ENCODE measurements around the gene ZER1.
A peak's percentile ranks its signal among the peaks of the same experiment; 100 is the strongest.
"Not testable (repeated sequence)": the region's sequence is repeated elsewhere in the genome, so short reads cannot be mapped to it uniquely, and the experiment has no call there.

Gene ZER1

DNA sequence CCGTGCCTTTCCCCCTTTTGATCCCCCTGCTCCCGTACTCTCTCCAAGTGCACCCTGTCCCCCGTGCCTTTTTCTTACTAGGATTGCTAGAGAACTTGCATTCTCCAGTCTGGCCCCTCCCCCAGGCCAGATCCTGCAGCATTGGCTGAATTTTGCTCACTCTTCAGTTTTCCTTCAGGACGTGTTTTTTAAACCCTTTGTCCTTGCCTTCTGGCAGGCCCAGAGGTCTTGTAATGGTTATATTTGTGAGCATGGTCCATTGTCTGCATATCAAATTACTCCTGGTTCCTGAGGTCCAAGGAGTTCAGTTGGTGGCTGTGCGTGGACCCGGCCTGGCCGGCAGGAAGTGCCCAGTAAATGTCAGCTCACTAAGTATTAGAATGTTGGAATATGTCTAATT lies 15.9 kb upstream of the ZER1 start:
- DNase-seq (ENCODE audit: low spot score), result no peak

DNA sequence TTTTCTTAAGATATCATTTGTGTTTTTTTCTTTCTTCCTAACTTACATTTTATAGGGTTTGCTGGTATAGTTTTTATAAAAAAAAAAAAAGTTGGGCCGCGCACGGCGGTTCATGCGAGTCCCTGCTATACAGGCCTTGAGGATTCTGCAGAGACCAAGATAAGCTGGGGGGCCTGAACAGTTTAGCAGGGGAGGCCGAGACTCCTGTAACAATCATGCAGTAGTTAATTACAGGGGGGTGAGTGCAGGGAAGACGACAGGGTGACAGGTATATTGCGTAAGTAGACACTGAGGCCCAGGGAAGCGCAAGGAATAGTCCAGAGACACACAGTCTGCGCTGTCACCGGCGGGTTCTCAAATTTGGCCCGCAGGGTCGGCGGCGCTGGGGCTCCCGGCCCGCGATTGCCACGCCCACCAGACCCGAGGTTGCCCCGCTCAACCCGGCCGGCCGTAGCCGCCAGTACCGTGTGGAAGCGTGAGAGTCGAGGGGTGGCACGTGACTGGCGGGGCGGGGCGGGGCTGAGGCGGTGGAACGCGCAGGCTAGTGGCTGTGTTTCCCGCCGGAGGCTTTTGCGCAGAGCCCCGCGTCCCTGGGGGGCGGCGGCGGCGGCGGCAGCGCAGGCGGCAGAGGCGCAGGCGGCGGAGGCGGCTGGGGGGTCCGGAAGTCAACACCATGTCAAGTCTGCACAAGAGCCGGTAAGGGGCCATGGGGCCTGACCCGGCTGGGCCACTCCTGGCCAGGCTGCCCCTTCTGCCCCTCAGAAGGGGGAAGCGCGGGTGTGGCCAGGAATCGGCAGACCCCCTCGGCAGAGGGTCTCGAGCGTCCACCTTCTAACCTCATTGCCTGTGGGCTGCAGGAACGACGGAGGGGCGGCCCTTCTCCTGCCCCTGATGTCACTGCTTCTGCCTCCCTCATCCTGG lies 15.2 kb upstream of the ZER1 start, which contains the start of gene TBC1D13:
TBC1D13 (plus strand) TSS at position 573 of the 921 bp plus-strand sequence; CDS start at position 674, 101 bp downstream.
- DNase-seq (ENCODE audit: low spot score), result peak; percentile 95

DNA sequence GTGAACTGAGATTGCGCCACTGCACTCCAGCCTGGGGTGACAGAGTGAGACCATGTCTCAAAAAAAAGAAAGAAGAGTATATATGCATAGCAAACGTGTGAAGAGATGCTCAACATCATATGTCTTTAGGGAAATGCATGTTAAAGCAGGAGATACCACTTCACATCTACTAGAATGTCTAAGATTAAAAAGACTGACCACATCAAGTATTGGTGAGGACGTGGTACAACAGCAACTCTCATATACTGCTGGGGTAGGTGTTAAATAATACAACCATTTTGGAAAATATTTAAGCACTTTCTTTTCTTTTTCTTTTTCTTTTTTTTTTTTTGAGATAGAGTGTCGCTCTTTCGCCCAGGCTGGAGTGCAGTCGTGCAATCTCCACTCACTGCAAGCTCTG lies 13.7 kb upstream of the ZER1 start:
- DNase-seq (ENCODE audit: low spot score), result no peak

- no peak for DNase-seq (ENCODE audit: low spot score)
These were observed 10.9 kb upstream of the ZER1 start for GRCh38 chr9:128782669-128783068.

GRCh38 chr9:128781187-128782070 lies 9.7 kb upstream of the ZER1 start:
- no peak for DNase-seq (ENCODE audit: low spot score)

DNA sequence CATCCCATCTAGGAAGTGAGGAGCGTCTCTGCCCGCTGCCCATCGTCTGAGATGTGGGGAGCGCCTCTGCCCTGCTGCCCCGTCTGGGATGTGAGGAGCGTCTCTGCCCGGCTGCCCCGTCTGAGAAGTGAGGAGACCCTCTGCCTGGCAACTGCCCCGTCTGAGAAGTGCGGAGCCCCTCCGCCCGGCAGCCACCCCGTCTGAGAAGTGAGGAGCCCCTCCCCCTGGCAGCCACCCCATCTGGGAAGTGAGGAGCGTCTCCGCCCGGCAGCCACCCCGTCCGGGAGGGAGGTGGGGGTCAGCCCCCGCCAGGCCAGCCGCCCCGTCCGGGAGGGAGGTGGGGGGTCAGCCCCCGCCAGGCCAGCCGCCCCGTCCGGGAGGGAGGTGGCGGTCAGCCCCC lies 8.4 kb upstream of the ZER1 start:
- not testable (repeated sequence) for DNase-seq (ENCODE audit: low spot score)

DNA sequence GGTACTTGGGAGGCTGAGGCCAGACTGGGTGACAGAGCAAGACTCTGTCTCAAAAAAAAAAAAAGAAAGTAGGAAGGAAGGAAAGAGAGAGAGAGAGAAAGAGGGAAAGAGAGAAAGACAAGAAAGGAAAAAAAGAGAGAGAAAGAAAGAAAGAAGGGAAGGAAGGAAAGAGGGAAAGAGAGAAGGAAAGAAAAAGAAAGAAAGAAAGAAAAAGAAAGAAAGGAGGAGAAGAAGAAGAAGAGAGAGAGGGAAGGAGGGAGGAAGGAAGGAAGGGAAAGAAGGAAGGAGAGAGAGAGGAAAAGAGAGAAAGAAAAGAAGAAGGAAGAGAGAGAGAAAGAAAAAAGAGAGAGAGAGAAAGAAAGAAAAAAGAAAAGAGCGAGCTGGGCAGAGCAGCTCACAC lies 3.1 kb upstream of the ZER1 start:
- DNase-seq (ENCODE audit: low spot score), result no peak

DNA sequence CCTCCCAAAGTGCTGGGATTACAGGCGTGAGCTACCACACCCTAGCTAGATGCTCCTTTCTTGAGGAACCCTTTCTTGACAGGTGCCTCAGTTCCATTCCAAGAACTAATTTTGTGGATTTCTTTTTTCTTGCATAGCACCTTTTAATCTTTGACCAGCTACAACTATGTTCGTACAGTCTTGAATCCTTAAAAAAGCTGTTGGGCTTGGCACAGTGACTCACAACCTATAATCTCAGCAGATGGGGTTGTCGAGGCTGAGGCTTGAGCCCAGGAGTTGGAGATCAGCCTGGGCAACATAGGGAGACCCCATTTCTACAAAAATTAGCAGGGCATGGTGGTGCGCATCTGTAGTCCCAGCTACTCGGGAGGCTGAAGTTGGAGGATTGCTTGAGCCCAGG lies 1.3 kb upstream of the ZER1 start:
- no peak for DNase-seq (ENCODE audit: low spot score)

DNA sequence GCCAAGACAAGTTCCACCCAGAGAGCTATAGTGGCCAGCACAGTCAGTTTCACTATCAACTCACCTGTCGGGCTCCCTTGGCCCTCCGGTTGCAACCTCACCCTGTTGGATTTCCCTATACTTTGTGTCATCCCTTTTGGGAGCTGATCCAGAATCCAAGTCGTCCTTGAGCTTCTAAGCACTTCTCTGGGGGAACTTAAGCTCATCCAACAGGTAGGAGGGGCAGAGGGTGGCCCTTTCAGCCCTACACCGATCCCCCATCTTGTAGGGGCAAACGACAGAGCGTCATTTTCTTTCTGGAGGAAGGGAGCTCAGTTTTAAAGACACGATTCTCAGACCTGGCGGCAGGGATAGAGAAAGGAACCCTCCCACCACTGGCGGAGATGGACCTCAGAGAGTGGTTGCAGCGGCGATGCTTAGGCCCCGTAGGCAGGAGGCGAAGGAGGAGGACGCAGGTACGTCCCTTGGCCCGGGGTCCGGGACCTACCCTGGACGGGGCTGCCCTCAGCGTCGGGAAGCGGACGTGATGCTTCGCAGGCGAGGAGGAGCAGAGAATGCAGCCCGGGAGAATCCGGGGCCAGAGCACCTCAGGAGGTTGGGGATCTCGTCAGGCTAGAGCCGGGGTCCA lies 519 bp downstream of the ZER1 start:
- no peak for DNase-seq (ENCODE audit: low spot score)

GRCh38 chr9:128770286-128771030 lies 1.3 kb downstream of the ZER1 start:
- no peak for DNase-seq (ENCODE audit: low spot score)

DNA sequence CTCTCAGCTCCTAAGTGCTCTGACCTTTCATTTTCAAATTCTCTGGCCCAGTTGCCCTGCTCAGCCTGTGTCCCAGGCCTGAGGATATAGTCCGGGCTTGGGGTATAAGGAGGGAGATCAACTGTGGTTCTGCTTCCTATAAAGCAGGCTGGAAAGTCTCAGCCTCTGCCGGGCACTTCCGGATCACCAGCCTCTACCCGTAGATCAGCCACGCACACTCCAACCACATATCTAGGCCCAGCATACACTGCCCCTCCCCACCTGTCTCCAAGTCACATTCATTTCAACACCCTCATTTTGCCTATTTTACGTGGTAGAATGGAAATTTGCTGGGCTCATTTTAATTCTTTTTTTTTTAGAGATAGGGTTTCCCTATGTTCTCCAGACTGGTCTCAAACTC lies 3.1 kb downstream of the ZER1 start:
- DNase-seq (ENCODE audit: low spot score), result no peak

DNA sequence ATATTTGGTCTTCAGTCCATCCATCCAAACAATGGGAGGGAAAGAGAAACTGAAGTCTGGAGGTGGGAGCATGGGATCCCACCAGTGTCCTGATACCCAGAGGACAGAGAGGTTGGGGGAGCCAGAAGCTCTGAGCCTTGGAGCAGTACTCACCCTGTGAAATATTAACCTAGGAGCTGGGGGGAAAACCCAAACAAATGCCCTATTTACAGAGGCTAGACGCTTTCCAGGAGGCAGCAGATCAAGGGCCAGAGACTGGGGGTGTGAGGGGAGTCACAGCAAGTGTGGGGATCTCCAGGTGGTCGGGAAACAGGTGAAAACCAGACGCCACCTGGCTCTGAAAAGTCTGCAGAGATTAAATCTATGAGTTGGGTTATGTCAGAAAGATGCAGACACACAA lies 6.2 kb downstream of the ZER1 start:
- no peak for DNase-seq (ENCODE audit: low spot score)

- no peak for DNase-seq (ENCODE audit: low spot score)
These were observed 7.4 kb downstream of the ZER1 start for GRCh38 chr9:128764361-128764760.

DNA sequence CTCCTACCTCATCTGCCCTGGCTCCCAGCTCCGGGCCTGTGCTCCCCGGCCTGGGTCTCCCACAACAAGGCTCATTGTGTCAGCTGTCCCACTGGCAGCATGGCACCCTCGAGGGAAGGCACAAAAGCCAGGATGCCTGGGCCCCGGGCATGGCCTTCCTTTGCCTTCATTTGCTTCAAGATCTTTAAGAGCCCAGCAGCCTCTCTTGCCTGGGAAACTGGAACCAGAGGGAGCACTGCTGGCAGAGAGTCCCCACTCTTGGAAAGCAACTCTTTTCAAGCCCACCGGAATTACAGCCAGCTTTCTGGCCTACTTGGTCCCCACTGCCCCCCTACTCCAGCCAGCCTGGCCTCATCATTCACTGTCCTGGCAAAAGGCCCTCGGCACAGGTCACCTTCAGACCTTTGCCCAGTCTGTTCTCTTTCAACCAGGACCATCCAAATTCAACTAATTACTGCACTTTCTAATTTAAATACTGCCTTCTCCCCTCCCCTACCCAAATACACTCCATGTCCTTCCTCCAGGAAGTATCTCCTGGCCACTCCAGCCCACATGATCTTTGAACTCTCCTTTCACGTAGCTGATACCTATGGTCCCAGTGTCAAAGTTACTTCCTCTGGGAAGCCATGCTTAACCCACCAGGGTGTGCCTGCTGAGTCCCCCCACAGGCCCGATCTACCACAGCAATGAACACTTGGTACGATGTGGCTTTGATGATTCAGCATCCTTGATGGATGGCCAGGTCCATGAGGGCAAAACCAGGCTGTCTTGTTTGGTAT lies 8.9 kb downstream of the ZER1 start:
- no peak for DNase-seq (ENCODE audit: low spot score)

DNA sequence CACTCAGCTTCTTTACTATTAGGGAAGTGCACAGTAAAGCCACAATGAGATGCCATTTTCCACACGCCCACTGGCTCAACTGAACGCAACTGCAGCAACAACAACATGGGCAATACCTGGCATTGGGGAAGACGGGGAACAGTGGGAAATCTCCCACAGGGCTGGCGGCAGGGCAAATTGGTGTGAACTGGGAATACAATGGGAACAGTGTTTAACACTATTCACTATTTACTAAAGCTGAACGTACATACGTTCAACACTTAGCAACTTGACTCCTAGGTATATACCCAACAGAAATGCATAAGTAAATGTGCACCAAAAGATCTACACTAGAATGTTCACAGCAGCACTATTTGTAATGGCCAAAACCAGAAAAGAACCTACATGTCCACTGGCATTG lies 14.1 kb downstream of the ZER1 start:
- no peak for DNase-seq (ENCODE audit: low spot score)

DNA sequence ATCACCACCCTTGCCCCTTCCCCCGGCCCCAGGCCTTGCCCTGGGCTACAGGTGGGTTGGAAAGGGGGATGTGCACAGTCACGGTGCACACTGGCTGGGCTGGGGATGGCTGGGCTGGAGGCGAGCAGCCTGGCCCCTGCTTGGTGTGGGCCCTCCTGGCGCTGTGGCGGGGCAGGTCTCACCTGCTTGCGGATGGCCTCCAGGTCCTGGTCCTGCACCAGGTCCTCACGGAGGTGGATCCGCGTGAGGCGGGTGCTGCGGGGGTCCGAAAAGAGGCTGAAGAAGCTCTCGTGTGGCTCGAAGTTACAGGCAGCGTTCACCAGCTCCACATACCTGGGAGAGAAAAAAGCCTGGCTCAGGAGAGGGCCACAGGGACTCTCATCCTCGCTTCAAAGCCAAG lies 18.1 kb downstream of the ZER1 start:
- no peak for DNase-seq (ENCODE audit: low spot score)

DNA sequence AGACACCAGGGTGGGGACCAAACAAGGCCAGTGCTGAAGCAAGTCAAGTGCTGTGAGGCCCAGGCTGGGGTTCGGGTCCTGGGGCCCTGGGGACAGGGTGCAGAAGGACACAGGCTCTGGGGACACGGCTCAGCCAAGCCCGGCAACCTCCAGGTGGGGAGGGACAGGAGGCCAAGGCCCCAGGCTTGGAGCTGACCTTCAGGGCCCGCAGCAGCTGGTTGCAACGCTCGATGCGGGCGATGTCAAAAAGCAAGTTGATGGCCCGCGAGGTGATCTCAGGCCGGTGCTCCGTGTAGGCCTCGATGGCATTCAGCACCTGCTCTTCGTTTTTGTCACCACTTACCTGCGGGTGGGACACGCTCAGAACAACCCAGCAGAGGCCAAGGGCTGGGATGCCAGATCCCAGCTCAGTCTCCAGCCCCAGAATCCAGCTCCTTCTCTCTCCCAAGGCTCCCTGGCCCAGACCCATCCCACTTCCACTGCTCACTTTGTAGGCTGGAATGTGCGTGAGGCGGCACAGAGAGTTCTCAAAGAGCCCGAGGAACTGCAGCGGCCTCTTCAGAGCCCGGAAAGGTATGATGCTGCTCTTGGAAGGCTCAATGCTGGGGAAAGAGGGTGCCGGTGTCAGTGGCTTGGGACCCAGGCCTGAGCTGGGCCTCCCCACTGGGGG lies 20.7 kb downstream of the ZER1 start:
- no peak for DNase-seq (ENCODE audit: low spot score)

GRCh38 chr9:128747241-128747640 lies 24.5 kb downstream of the ZER1 start:
- no peak for DNase-seq (ENCODE audit: low spot score)

- no peak for DNase-seq (ENCODE audit: low spot score)
These were observed 28.3 kb downstream of the ZER1 start for GRCh38 chr9:128743421-128743820.

DNA sequence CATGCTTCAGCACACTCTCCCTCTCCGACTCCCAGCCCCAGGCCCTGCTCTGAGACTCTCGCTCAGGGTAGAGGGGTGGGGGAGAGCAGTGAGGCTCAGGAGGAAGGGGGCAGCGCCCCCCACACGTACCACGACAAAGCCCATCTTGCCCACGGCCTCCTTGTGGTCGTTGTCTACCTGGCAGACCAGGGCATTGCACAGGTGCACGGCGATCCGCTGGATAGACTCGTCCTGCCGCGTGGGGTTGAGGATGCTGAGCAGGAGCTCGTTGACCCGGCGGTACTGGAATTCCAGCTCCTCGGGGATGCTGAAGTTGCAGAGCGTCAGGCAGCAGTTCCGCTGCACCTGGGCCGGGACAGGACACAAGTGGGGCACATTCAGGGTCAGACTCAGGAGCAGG lies 29.3 kb downstream of the ZER1 start:
- no peak for DNase-seq (ENCODE audit: low spot score)

Measured in D341Med (cell line).